Upper lobe of left lung (tissue), 4 donors: ENCODE data around the gene NDUFA6.

Source experiments
- EP300 ChIP-seq, 4 donors: sonication (generic); formaldehyde crosslinking; IDR thresholded peaks; one replicate each; pipeline ENCODE4 v1.5.1; 2017; ENCODE audit warnings: antibody characterized with exemption in 4 of 4, control low read depth in 2 of 4
- POLR2A ChIP-seq, 4 donors: fragments of 450-650 bp; IDR thresholded peaks; one replicate each; pipeline ENCODE4 v1.5.1; 2016 to 2017; ENCODE audit warnings: antibody characterized with exemption in 4 of 4, mild to moderate bottlenecking in 2 of 4
- POLR2AphosphoS5 ChIP-seq, 2 donors: sonication (generic); formaldehyde crosslinking; IDR thresholded peaks; one replicate each; pipeline ENCODE4 v1.5.1; 2017; ENCODE audit warnings: antibody characterized with exemption in 2 of 2
- TF ChIP-seq, protein P1 (sequence below), 6 experiments: fragments of 450-650 bp in 4 of 6; fragments of 200-600 bp in 2 of 6; sonication (generic) in 2 of 6; IDR thresholded peaks; one replicate each; pipeline ENCODE4 v1.5.1; 2016 to 2019; ENCODE audit warnings: antibody characterized with exemption in 6 of 6

DNA sequence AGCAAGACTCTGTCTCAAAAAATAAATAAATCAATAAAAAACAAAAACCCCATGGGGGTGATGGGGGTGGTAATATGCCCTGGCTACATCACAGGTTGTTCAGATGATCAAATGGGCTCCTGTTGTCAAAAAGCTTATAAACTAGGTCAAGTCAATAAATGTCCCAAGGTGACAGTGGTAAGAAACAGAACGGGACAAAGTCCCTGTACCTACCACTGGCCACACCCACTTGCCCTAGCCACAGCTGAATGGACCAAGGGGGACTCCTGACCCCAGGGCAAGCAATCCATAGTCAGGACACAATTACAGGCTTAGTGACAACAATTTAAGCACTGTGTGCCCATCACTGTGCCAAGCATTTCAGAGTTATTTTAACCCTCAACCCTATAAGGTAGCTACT, 25.9 kb downstream of the NDUFA6 start:
- TF ChIP-seq, protein P1, sequence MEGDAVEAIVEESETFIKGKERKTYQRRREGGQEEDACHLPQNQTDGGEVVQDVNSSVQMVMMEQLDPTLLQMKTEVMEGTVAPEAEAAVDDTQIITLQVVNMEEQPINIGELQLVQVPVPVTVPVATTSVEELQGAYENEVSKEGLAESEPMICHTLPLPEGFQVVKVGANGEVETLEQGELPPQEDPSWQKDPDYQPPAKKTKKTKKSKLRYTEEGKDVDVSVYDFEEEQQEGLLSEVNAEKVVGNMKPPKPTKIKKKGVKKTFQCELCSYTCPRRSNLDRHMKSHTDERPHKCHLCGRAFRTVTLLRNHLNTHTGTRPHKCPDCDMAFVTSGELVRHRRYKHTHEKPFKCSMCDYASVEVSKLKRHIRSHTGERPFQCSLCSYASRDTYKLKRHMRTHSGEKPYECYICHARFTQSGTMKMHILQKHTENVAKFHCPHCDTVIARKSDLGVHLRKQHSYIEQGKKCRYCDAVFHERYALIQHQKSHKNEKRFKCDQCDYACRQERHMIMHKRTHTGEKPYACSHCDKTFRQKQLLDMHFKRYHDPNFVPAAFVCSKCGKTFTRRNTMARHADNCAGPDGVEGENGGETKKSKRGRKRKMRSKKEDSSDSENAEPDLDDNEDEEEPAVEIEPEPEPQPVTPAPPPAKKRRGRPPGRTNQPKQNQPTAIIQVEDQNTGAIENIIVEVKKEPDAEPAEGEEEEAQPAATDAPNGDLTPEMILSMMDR (IDR thresholded peaks at IDR 0.05): no peak
- TF ChIP-seq EP300 (IDR thresholded peaks at IDR 0.05): no peak
- no peak for TF ChIP-seq POLR2A (IDR thresholded peaks at IDR 0.05)
- TF ChIP-seq POLR2AphosphoS5 (IDR thresholded peaks at IDR 0.05): no peak
